ENCODE data around the gene PAQR9.
A peak's percentile ranks its signal among the peaks of the same experiment; 100 is the strongest.

The PAQR9 gene

DNA sequence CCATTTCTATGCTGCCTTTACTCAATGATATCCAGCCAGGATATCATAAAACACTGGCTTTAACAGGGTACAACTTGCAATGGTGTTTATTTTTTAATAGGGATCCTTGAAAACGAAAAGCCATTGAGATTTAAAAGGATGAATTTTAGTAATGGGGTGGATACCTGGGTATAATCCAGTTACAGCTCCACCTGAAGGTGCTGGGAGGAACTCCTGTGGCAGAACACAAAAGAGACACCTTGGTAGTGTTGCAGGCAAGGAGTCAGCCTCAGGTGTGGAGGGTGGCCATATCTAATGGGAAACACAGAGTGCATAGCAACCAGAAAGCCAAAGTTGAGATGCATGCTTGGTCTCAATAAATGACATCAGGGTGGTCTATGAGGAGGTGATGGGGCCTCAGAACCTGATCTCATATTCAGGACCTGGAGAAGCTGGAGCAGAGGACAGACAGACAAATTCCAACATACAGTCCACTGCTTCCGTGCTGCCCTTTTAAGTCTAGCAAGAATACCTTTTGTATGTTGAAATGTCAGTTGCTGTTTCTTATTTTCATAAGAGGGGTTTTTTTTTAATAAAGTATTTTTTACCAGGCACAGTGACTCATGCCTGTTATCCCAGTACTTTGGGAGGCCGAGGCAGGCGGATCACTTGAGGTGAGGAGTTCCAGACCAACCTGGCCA, 12.0 kb upstream of the PAQR9 start:
- no peak overlapping the region for H3K4me3 ChIP-seq
- no peak overlapping the region for H3K9ac ChIP-seq (ENCODE audit: insufficient read length)
- TF ChIP-seq FOXP2 (optimal IDR thresholded peaks at IDR 0.05; ENCODE audit: control extremely low read depth, extremely low read length, insufficient read depth) (no peak), EZH2 (IDR thresholded peaks at IDR 0.05) (no peak), POLR2AphosphoS5 (IDR thresholded peaks at IDR 0.05; ENCODE audit: borderline replicate concordance, low read depth, low read length) (no peak)
- no peaks in the 10 kb centered on the region for H3K36me3 ChIP-seq (ENCODE audit: insufficient read depth, low read length)
- no peaks in the 10 kb centered on the region for H3K9me3 ChIP-seq (ENCODE audit: low read depth, low read length)
- H3K27ac ChIP-seq: no peak overlapping the region
- DNase-seq (ENCODE audit: low read depth, low spot score): no peak

- H3K9ac ChIP-seq (ENCODE audit: insufficient read length): no peak overlapping the region
- TF ChIP-seq POLR2AphosphoS5 (IDR thresholded peaks at IDR 0.05; ENCODE audit: borderline replicate concordance, low read depth, low read length): no peak
- no peak for TF ChIP-seq FOXP2 (optimal IDR thresholded peaks at IDR 0.05; ENCODE audit: control extremely low read depth, extremely low read length, insufficient read depth)
- no peak for TF ChIP-seq EZH2 (IDR thresholded peaks at IDR 0.05)
- H3K9me3 ChIP-seq (ENCODE audit: low read depth, low read length): no peaks in the 10 kb centered on the region
- no peak overlapping the region for H3K4me3 ChIP-seq
- no peaks in the 10 kb centered on the region for H3K36me3 ChIP-seq (ENCODE audit: insufficient read depth, low read length)
- H3K27ac ChIP-seq: no peak overlapping the region
- DNase-seq (ENCODE audit: low read depth, low spot score): no peak
Observed at GRCh38 chr3:142973217-142974009, 9.9 kb upstream of the PAQR9 start.

DNA sequence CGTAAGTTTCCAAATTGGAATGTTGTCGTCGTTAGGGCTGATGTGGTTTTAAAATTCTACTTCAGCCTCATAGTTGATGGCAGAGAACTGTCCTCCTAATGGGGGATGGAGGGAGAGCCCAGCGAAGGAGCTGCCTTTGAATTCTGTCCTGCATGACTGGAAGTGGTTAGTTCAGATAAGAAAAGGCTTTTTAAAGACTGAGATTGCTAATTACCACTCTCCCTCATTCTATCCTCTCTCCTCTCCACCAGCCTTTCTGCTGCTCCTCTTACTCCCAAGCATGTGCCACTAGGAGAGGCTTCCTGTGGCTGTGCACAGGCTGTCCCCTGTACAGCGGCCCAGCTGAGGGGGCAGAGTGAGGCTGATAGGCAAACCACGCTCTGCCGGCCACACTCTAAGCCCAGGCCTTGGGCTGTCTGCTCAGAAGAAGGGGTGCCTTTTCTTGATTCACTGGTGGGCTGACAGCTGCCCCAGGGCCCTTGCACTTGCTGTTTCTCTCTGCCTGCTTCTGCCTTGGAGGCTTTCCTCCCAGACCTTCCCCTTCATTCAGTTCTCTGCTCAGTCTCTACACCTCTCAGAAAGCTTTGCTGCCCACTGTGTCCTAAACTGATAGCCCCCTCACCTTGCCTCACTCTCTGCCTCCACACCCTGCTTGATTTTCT, 8.7 kb upstream of the PAQR9 start:
- no peak for DNase-seq (ENCODE audit: low read depth, low spot score)
- TF ChIP-seq EZH2 (IDR thresholded peaks at IDR 0.05) (no peak), FOXP2 (optimal IDR thresholded peaks at IDR 0.05; ENCODE audit: control extremely low read depth, extremely low read length, insufficient read depth) (no peak), POLR2AphosphoS5 (IDR thresholded peaks at IDR 0.05; ENCODE audit: borderline replicate concordance, low read depth, low read length) (no peak)
- H3K9me3 ChIP-seq (ENCODE audit: low read depth, low read length): no peaks in the 10 kb centered on the region
- no peak overlapping the region for H3K4me3 ChIP-seq
- H3K9ac ChIP-seq (ENCODE audit: insufficient read length): no peak overlapping the region
- H3K36me3 ChIP-seq (ENCODE audit: insufficient read depth, low read length): no peaks in the 10 kb centered on the region
- no peak overlapping the region for H3K27ac ChIP-seq

DNA sequence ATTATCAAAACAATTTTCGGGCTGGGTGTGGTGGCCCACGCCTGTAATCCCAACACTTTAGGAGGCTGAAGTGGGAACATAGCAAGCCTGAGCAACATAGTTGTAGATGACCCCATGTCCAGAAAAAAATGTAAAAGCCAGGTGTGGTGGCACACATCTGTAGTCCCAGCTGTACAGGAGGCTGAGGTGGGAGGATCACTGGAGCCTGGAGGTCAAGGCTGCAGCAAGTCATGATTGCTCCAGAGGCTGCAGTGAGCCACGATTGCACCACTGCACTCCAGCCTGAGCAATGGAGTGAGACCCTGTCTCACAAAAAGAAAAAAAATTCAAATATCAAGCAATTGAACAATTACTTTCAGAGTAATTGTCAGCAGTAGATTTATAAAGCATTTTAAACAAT, 8.0 kb upstream of the PAQR9 start:
- DNase-seq (ENCODE audit: low read depth, low spot score): no peak
- H3K9ac ChIP-seq (ENCODE audit: insufficient read length): no peak overlapping the region
- no peaks in the 10 kb centered on the region for H3K36me3 ChIP-seq (ENCODE audit: insufficient read depth, low read length)
- H3K27ac ChIP-seq: no peak overlapping the region
- H3K4me3 ChIP-seq: no peak overlapping the region
- no peak for TF ChIP-seq EZH2 (IDR thresholded peaks at IDR 0.05)
- no peak for TF ChIP-seq FOXP2 (optimal IDR thresholded peaks at IDR 0.05; ENCODE audit: control extremely low read depth, extremely low read length, insufficient read depth)
- no peak for TF ChIP-seq POLR2AphosphoS5 (IDR thresholded peaks at IDR 0.05; ENCODE audit: borderline replicate concordance, low read depth, low read length)
- no peaks in the 10 kb centered on the region for H3K9me3 ChIP-seq (ENCODE audit: low read depth, low read length)

DNA sequence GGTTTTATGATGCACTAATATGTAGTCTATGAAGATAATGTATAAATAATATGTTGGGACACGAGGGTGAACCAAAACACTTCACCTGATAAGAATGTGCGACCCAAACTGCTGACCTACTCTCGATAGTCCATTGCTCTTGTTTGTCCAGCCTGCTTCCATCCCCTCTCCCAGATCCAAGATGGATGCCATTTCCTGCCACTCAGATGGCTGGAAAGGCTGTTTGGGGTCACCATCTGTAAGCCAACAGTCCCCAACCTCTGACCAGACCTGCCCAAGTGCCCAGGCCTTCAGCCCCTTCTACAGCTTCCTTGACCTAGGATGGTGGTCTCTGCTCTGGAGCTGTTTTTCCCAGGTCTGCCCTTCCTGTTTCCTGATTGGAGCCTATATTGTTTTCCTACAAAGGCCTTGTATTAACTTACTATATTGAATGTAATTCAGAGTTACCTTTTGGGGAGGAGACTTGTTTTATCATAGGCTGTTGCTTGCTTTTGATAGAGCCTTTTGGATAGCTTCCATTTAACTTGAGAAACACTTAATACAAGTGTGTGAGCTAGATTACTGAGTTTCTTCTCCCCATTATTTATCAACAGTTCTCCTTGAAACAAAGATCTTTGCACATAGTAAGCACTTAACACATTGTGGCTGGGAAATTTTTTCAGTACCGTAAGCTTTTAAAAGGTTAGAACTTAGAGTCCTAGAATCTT, 5.0 kb upstream of the PAQR9 start:
- H3K9me3 ChIP-seq (ENCODE audit: low read depth, low read length): no peaks in the 10 kb centered on the region
- no peak overlapping the region for H3K9ac ChIP-seq (ENCODE audit: insufficient read length)
- H3K36me3 ChIP-seq (ENCODE audit: insufficient read depth, low read length): no peaks in the 10 kb centered on the region
- no peak for DNase-seq (ENCODE audit: low read depth, low spot score)
- TF ChIP-seq POLR2AphosphoS5 (IDR thresholded peaks at IDR 0.05; ENCODE audit: borderline replicate concordance, low read depth, low read length) (no peak), EZH2 (IDR thresholded peaks at IDR 0.05) (no peak), FOXP2 (optimal IDR thresholded peaks at IDR 0.05; ENCODE audit: control extremely low read depth, extremely low read length, insufficient read depth) (no peak)
- H3K27ac ChIP-seq: no peak overlapping the region
- H3K4me3 ChIP-seq: no peak overlapping the region

DNA sequence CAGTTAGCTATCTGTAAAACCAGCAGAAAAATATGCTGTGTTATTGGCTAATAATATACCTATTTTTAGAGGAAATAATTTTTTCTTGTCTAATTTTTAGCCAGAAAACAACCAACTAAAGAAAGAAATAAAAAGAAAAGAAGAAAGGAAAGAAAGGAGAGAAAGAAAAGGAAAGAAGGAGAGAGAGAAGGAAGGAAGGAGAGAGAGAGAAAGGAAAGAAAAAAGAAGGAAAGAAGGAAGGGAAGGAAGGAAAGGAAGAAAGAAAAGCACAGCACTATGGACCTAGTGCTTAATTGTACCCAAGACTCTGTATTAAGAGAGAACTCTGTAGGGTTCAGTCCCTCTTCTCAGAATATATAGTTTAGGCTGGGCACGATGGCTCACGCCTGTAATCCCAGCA, 3.3 kb upstream of the PAQR9 start:
- TF ChIP-seq EZH2 (IDR thresholded peaks at IDR 0.05): no peak
- no peak for TF ChIP-seq POLR2AphosphoS5 (IDR thresholded peaks at IDR 0.05; ENCODE audit: borderline replicate concordance, low read depth, low read length)
- no peak for TF ChIP-seq FOXP2 (optimal IDR thresholded peaks at IDR 0.05; ENCODE audit: control extremely low read depth, extremely low read length, insufficient read depth)
- DNase-seq (ENCODE audit: low read depth, low spot score): no peak
- Histone ChIP-seq H3K27ac (no peak overlapping the region), H3K4me3 (no peak overlapping the region), H3K9me3 (ENCODE audit: low read depth, low read length) (no peaks in the 10 kb centered on the region), H3K9ac (ENCODE audit: insufficient read length) (no peak overlapping the region), H3K36me3 (ENCODE audit: insufficient read depth, low read length) (no peaks in the 10 kb centered on the region)

DNA sequence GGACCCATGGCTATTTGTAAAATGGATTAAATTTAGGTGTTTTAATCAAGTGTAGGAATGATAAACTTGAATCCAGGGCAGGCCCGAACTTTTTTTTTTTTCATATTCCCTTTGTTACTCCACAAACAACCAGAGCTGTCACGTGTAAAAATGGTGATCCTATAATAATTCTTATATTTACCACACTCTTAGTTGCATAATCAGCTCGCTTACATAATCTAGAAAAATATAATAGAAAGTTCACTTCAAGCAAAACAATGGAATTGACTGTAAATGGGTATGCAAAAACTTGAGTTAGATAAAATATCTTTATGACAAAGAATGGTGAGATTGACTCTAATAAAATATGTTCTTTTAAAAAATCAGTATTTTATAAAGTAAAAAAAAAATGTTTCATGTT, 2.1 kb upstream of the PAQR9 start:
- H3K36me3 ChIP-seq (ENCODE audit: insufficient read depth, low read length): no peaks in the 10 kb centered on the region
- no peak overlapping the region for H3K9ac ChIP-seq (ENCODE audit: insufficient read length)
- no peak overlapping the region for H3K27ac ChIP-seq
- DNase-seq (ENCODE audit: low read depth, low spot score): no peak
- H3K9me3 ChIP-seq (ENCODE audit: low read depth, low read length): no peaks in the 10 kb centered on the region
- no peak overlapping the region for H3K4me3 ChIP-seq
- TF ChIP-seq EZH2 (IDR thresholded peaks at IDR 0.05): no peak

- peak overlapping the region; percentile 85 for H3K4me3 ChIP-seq
- no peaks in the 10 kb centered on the region for H3K9me3 ChIP-seq (ENCODE audit: low read depth, low read length)
- no peak overlapping the region for H3K9ac ChIP-seq (ENCODE audit: insufficient read length)
- no peak for DNase-seq (ENCODE audit: low read depth, low spot score)
- H3K27ac ChIP-seq: no peak overlapping the region
- TF ChIP-seq FOXP2 (optimal IDR thresholded peaks at IDR 0.05; ENCODE audit: control extremely low read depth, extremely low read length, insufficient read depth): no peak
- TF ChIP-seq POLR2AphosphoS5 (IDR thresholded peaks at IDR 0.05; ENCODE audit: borderline replicate concordance, low read depth, low read length): no peak
- TF ChIP-seq EZH2 (IDR thresholded peaks at IDR 0.05): no peak
- H3K36me3 ChIP-seq (ENCODE audit: insufficient read depth, low read length): no peaks in the 10 kb centered on the region
Observed at GRCh38 chr3:142963234-142963515, 299 bp downstream of the PAQR9 start.
